ENCODE results near the gene CPNE5. TPM values are rescaled to one million over a fixed set of nuclear protein-coding genes. Genes with fewer than 3 reads are reported as not detected.

The CPNE5 gene
- total and polyA plus RNA-seq, 9 of the 15 experiments (the other 6 are each of a cell fraction or from before 2014, with no cell fraction given): 0.14 to 1.0 (median 0.46) TPM; not detected in 2

- TF ChIP-seq, protein P1, sequence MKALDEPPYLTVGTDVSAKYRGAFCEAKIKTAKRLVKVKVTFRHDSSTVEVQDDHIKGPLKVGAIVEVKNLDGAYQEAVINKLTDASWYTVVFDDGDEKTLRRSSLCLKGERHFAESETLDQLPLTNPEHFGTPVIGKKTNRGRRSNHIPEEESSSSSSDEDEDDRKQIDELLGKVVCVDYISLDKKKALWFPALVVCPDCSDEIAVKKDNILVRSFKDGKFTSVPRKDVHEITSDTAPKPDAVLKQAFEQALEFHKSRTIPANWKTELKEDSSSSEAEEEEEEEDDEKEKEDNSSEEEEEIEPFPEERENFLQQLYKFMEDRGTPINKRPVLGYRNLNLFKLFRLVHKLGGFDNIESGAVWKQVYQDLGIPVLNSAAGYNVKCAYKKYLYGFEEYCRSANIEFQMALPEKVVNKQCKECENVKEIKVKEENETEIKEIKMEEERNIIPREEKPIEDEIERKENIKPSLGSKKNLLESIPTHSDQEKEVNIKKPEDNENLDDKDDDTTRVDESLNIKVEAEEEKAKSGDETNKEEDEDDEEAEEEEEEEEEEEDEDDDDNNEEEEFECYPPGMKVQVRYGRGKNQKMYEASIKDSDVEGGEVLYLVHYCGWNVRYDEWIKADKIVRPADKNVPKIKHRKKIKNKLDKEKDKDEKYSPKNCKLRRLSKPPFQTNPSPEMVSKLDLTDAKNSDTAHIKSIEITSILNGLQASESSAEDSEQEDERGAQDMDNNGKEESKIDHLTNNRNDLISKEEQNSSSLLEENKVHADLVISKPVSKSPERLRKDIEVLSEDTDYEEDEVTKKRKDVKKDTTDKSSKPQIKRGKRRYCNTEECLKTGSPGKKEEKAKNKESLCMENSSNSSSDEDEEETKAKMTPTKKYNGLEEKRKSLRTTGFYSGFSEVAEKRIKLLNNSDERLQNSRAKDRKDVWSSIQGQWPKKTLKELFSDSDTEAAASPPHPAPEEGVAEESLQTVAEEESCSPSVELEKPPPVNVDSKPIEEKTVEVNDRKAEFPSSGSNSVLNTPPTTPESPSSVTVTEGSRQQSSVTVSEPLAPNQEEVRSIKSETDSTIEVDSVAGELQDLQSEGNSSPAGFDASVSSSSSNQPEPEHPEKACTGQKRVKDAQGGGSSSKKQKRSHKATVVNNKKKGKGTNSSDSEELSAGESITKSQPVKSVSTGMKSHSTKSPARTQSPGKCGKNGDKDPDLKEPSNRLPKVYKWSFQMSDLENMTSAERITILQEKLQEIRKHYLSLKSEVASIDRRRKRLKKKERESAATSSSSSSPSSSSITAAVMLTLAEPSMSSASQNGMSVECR (CRISPR knock-in tag; IDR thresholded peaks at IDR 0.05): no peak
- TF ChIP-seq CC2D1A (IDR thresholded peaks at IDR 0.05) (peak; percentile 11; the same call in 1 of the 2 replicates), ZNF165 (CRISPR knock-in tag; IDR thresholded peaks at IDR 0.05; ENCODE audit: borderline replicate concordance) (no peak), ZNF316 (IDR thresholded peaks at IDR 0.05) (peak; percentile 99), HDAC8 (tag; IDR thresholded peaks at IDR 0.05) (no peak), ZNF764 (CRISPR knock-in tag; IDR thresholded peaks at IDR 0.05; ENCODE audit: low read depth) (no peak), SNRNP70 (optimal IDR thresholded peaks at IDR 0.05; ENCODE audit: low read depth, low read length) (no peak)
Observed at GRCh38 chr6:36862164-36862847, 23.1 kb upstream of the CPNE5 start (continued).
